ENCODE measurements around the gene KRT36.

The KRT36 gene

DNA sequence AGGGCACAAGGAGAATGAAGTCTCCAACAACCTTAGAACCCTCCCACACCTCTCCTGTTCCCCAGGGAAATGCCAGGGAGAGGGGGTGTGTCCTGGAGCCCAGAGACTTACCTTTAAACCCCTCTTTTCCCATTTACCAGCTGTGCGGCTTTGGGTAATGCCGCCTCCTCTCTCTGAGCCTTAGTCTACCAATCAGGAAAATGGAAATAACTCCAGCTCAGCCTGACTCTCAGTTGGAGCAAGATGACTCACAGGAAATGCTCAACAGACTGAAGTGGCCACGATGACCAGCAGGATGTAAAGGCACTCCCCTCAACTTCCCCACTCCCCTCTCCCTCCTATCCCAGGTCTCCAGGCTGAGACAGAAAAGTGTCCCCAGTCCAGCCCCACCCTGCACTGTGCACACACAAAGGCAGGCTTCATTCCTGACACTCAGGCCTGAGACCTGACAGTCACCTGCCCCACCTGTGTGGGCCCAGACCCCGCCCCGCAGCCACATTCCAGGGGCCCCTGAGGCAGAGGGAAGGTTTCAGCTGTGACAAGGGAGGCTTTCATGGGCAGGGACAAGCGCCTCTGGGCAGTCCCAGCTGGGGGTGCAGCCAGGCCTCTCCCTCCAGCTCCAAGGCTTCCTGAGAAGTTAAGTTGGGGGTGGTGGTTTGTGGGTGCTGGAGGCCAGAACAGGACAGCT, 32.0 kb upstream of the KRT36 start:
- DNase-seq, result no peak

DNA sequence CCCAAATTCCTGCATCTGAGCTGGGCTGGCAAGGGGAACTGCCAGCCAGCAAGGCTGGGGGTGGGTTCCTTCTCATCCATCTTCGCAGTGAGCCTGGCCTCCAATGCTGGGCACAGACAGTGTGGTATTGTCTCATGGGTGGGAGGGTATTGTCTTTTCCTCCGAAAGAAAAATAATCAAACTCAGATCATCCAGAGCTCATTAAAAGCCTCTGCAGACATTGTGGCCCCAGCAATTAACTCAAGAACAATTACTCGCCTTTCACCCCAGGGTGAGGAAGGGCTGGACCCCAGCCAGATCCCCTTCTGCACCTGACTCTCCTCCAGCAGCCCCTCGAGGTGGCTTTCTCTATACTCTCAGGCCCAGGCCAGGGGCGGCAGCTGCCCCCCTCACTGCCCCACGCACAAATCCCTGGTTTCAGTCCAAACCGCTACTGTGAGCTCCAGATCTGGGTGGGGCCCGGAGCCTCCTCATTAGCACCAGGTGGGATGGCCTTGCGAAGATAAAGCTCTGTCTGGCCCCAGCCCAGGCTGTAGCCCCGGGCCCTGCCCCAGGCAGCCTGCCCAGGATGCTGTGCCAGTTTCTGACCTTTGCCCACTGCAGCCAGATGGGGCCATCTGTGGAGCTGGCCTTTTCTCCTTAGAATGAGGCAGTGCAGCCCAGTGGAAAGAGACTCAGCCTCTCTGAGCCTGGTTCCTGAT, 31.3 kb upstream of the KRT36 start:
- DNase-seq, result no peak

DNA sequence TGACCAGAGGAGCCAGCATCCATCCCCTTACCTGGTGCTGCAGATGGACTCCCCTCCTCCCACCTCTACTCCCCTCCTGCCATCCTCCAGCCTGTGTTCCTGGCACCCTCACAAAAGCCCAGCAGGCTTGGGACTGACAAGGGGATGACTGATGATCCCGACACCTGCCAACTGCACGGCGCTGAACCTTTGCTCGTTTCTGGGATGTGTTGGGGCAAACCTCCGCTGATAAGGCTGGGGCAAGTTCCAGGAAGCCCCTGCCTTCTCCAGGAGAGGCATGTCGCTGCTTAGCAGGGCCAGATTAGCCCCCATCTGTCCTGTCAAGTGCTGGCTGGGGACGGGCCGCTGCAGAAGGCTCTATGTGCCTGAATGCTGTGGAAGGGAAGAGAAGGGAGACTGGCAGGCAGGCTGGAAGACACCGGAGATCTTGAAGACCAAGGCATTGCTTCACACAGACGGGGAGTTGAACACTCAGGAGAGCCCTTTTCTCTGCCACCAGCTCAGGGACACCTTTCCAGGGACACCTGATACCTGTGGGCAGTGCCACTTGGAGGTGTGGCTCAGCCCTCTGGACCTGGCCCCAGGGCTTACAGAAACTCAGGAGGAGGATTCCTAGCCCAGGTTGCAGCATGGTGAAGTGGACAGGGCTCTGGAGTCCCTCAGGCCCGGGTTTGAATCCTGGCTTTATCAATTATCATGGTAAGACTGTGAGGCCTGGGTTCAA, 30.0 kb upstream of the KRT36 start:
- no peak for DNase-seq

DNA sequence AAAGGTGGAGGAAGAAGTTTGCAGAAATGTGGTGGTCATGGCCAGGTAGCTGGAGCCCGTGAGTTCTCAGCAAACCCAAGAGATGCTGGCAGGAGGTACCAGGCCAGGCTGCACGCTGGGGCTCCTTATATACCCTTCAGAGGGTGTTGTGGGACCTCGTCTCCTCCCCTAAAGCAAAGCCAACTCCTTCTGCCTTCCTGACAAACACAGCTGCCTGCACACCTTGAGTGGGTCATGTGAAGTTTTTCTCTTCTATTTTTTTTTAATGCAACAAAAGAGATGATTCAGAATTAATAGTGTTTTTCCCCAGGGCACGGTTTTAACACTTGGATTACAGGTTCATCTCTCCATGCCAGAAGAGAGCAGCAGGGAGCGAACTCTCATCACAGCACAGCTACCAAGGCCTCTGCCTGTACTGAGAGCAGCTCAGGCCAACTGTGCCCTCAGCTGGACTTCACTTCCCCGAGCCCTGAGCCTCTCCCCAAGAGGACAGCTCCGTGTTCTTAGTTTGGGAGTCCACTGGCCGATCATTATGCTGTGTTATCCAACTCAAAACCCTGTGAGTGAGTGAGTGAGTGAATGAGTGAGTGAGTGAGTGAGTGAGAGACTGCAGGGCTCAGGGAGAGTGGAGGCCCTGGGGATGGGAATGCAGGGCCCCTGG, 29.2 kb upstream of the KRT36 start, which contains the start of gene KRT15:
Gene KRT15, minus strand, starts transcription at position 102 of the 661 bp plus-strand sequence. Its CDS starts 63 bp downstream, at position 39.
- no peak for DNase-seq

DNA sequence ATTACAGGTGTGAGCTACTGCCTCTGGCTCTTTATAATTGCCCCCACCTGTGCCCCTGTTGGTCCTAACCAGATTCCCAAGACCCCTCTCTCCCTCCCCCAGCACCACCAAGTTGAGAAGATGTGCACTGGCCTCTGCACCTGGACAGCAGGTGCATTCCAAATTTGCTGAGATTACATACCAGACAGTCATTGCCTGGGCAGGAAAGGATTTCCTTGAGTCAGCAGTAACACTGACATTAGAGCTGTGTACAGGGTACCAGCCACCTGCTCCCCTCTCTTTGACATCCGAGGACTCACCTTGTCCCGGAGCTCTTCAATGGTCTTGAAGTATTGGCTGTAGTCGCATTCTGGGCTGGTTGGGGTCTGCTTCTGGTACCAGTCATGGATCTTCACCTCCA, 28.3 kb upstream of the KRT36 start:
- DNase-seq, result no peak

DNA sequence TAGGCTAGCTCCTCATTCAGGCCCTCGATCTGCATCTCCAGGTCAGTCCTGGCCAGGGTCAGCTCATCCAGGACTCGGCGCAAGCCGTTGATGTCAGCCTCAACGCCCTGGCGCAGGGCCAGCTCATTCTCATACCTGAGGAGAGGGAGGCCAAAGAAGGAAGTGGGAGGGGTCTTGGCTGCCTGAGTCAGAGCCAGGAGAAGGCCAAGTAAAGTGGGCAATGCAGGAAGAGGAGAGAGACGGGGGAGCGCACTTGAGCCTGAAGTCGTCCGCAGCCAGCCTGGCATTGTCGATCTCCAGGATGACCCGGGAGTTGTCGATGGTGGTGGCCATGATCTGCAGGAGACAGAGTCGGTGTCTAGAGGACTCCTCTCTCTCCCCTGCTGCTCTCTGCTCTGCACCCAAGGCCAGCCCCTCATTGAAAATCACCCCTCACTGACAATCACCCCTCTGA, 27.1 kb upstream of the KRT36 start:
- DNase-seq, result no peak

DNA sequence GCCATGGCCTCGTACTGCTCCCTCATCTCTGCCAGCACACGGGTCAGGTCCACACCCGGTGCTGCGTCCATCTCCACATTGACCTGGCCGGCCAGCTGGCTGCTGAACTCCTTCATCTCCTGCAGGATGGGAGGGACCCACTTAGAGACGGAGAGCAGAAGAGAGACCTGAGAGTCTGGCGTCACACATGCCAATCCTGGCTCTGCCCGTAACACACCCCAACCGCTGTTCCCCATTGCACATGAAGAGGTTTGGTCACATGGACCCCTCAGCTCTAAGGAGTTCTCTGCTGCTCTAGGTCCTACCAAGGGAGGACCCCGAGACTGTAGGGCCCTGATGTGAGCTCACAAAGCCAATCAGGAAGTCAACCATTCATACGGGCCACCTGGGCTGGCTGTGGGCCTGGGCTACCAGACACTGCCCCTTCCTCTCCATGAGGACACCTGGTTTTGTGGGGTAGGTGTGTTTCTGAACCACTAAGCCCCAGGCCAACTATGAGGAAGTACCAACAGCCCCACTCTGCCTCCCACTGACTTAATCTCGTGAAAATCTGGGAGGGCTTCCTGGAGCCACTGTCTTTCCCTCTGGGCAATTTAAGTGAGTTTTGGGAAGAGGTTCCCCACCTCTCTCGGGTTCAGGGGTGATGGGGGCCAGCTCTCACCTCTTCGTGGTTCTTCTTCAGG, 26.6 kb upstream of the KRT36 start:
- DNase-seq, result no peak

DNA sequence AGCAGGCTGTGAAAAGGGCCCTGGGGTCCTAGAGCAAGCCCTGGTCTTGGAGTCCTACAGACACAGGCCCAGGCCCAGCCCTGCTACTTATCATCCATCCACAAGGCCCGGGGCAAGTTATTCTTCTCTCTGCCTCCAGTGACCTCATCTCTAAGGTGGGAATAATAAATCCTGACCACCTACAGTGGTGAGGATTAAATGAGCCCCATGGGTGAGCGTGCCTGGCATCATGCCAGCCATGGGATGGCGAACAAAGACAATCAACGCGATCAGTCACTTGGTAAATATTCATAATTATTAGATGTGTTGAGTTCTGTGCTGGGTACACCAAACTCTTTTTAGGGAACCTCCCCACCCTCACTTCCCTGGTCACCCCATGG, 23.4 kb upstream of the KRT36 start:
- DNase-seq, result no peak

DNA sequence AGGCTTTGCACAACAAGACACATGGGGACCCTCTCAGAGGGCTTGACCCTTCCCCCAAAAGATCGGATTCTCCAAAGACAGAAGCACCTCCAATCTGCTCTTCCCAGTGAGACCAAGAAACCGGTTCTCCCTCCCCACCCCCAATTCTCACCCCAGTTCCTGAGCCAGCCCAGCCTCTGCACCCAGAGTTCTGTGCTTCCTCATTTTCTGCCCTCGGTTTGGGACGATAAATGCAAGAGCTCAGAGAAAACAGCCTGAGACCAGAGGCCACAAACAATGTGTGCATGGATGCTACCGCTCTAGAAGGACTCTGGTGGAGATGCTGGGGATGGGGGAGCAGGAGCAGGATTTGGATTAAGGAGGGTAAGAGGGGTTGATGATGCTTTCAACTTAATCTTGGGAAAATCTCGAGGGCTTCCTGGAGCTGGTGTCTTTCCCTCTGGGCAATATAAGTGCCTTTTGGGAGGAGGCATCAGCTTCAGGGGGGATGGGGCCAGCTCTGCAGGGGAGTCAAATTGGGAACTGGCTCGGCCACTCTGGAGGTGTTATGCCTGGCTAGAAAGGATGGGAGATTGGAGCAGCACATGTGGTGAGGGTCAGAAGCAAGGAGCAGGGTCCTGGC, 22.9 kb upstream of the KRT36 start:
- no peak for DNase-seq

DNA sequence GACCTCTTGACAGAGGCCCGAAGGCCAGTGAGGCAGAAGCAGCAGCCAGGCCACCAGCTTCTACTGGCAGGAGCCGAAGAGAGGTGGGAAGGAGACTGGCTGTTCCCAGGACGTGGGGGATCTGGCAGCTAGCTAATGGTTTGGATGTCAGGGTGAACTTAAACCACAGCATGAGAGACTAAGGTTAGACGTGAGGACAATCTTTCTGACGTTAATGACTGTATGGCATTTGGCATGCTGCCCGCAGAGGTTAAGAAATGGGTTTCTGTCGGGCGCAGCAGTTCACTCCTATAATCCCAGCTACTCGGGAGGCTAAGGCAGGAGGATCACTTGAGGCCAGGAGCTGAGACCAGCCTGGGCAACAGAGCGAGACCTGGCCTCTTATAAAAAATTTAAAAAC, 22.0 kb upstream of the KRT36 start:
- DNase-seq, result no peak

DNA sequence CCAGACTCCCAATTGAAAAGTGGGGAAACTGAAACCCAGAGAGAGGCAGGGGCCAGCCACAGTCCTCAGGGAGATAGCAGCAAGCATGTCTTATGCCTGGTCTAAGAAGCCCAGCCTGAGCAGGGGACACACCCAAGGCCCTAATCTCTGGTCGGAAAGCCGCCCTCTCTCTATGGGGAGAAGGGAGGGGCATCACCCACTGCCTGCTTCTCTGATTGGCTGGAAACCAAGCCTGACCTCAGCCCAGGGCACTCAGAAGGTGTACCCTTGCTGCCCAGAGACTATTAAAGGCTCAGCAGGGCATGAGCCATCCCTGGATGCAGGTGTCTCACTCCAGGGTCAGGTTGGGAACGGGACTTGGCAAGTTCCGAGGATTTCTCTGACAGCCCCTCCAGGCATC, 21.4 kb upstream of the KRT36 start:
- DNase-seq, result no peak

DNA sequence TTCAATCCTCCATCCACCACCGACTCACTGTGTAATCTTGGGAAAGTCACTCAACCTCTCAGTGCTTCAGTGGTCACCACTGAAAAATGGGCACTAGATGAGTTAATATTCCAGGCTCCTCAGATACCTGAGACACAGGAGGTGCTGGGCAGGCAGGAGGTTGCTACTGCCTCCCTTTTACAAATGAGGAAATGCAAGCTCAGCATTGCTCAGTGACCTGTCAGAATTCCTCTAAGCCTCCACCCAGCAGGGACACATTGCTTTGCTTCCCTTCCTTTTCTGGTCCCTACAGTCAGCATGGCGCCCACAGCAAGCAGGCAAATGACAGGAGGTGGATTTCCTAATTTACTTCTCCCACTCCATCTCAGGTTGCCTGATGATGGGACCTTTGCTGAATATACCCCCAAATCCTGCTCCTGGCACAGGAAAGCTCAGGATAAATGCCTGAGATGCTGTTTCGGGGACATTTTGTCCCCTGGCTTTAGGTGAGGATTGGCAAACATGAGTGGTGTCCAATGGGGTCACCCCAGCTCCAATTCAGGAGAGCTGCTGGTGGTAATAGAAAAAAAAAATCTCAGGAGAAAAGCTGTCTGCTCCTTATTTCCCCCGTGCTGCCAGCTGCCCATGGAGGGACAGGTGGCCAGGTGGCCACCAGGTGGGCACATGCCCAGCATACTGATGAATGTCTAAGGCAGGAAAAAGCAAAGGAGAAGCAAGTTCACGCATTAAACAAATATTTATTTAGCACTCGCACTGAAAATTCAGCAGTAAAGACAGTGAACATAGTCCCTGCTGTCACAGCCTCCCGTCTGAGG, 20.7 kb upstream of the KRT36 start:
- DNase-seq, result no peak

DNA sequence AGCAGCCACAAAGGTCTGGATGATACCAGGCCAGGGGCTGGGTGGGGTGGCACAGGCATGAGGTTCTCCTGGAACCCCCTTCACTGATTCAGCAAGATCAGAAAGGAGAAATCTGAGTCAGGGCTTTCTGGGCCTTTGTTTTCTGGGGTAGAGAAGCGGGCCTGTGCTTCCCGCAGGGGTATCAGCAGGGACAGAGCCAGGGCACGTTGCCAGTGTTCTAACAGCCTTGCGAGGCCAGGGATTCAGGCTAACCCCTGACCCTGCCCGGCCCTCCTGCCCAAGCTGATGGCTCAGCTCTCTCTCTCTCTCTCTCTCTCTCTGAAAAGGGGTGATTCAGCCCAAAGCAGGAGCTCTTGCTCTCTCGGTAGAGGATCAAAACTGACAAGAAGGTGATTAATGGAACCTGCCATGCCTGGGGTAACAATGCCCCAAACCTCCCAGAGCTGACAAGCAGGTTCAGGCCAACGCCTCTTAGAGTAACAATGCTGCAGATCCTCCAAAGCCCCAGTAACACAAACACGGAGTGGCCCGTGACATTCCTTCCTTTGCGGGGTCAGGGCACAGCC, 17.7 kb upstream of the KRT36 start:
- DNase-seq, result no peak

DNA sequence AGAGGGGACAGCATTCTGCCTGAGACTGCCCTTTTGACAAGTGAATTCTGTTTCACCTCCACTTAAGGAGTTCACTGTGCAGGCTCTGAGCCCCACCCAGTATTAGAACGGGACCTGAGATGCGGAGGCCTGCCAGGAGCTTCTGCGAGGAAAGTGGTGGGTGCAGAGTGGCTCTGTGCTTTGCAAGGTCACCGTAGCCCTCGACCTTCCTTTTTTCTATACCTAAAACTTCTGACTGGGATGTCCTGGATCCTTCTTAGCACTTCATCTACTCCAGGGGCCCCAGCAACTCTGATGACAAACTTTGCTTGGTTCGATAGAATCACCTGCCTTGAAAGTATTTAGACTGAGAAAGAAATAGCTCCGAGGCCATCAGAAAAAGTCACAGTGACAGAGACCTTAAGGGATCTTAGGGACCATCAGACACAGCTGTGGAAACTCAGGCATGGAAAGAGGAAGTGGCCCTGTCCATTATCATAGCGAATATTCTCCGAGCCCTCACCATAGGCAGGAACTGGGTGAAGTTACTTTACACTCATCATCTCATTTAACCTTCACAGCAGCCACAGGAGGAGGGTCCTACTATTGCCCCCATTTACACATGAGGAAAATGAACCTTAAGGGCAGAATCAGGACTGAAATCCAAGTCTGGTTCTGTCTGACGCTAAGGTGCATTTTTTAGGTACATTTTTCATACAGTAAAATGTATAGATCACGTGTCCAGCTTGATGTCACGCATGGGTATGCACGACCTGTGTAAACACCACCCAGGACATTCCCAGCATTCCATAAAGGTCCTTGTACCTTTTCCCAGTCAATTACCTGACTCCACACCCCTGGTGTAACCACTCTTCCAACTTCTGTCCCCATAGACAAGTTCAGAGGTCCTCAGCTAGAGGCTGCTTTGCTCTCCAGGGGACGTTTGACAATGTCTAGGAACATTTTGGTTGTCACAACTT, 16.4 kb upstream of the KRT36 start:
- DNase-seq, result no peak

DNA sequence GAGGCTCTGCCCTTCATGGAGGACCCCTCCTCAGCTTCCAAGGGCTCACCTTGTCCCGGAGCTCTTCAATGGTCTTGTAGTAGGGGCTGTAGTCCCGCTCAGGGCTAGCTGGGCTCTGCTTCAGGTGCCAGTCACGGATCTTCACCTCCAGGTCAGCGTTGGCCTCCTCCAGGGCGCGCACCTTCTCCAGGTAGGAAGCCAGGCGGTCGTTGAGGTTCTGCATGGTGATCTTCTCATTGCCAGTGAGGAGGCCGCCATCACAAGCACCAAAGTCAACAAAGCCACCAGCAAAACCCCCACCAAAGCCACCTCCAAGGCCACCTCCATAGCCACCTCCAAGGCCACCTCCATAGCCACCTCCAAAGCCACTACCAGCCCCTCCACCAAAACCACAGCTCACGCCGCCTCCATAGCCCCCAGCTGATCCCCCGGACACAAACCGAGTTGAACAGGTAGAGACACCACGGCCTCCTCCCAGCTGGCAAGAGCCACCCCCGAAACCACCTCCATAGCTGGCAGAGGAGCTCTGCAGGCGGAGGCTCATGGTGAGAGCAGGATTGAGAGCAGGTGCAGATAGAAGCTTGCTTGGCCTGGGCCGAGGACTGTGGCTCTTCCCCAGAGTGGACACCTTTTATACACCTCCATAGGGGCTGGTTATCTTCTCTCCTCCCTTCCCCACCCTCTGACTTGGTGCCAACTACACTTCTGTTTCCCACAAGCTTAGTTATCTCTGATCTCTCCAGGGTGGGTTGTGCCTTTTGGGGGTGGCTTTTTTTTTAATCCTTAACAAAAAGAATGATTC, 15.5 kb upstream of the KRT36 start, which contains the start of gene KRT13:
Gene KRT13, minus strand, starts transcription at position 606 of the 802 bp plus-strand sequence. Its CDS starts 62 bp downstream, at position 544.
- no peak for DNase-seq

DNA sequence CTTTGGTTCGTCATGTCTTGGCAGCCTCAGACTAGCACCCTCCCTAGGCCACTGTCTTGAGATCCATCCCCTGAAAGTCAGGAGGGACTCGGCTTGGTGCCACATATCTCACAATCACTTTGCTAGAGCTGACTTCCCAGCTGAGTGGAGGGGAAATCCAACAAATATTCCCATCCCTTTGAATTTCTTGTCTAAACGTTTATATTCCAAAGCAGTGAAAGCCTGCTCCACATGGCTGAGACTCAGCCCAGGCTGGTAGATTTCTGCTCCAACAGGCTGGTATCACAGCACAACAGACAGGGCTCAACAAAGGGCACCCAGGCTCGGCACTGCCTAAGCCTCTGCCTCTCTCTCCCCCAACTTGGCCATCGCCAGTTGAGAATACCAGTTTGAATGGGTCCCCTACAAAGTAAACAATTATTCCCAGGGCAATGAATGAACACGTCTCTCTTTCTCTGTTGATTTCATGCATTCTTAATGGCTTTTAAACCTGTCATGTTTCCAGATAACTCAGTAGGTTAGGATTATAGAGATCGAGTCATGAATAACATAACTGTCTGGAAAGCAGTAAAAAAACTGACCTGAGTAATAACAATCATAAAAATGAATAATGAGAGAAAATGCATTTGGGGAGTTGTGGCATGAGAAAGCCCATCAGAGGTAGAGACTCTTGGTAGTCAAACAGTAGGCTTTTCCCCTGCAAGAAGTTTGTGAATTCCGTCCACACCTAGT, 14.7 kb upstream of the KRT36 start:
- no peak for DNase-seq

DNA sequence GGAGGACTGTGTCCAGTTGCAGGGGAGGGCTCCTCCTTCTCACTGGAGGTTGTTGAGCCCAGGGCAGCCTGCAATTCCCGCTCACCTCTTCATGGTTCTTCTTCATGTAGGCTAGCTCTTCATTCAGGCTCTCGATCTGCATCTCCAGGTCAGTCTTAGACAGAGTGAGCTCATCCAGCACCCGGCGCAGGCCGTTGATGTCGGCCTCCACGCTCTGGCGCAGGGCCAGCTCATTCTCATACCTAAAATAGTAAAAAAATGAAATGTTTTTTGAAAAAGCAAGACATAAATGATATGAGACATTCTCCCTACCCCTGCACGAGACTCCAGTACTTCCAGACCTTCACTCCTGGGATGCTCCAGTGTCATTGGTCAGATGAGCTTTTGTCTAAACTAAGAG, 13.5 kb upstream of the KRT36 start:
- DNase-seq, result no peak

Data from activated CD4-positive, alpha-beta T cell treated with anti-CD3 and anti-CD28 coated beads, Interleukin-2, amount 50 U/mL, for 1 hour (primary cell).